H1 (cell line): ENCODE data around the gene LCORL. TPM values are rescaled to one million over a fixed set of nuclear protein-coding genes. Genes with fewer than 3 reads are reported as not detected.

ENCODE experiments used
- CTCF ChIA-PET: fragments of 300-600 bp; sonication (Branson Sonifier 250); formaldehyde crosslinking; loops from one replicate; lab custom pipeline; 2021; ENCODE audit not compliant: partially characterized antibody; lab: Charles Lee
- POLR2A ChIA-PET: fragments of 300-600 bp; sonication (Branson Sonifier 250); formaldehyde crosslinking; loops from one replicate; lab custom pipeline; 2021; ENCODE audit warnings: inconsistent platforms; ENCODE audit not compliant: partially characterized antibody; lab: Charles Lee
- DNase-seq, 2 experiments: peaks; one replicate each; pipeline versions ENCODE4 v3.0.0 to v3.0.0-alpha.2; 2010 to 2022; ENCODE audit warnings: low spot score in 2 of 2, low read depth in 1 of 2, mixed read lengths in 1 of 2
- FAIRE-seq: peaks from 2 replicates; lab custom pipeline; 2011; peaks lifted over from hg19 to GRCh38; lab: Jason Lieb, UNC
- H2AFZ ChIP-seq: 2 replicates; pipeline ENCODE4 v1.8.1; 2012; ENCODE audit warnings: low read length, inconsistent platforms
- H2AK5ac ChIP-seq: 2 replicates; pipeline ENCODE4 v1.6.1; 2013; ENCODE audit warnings: low read depth, low read length
- H2BK120ac ChIP-seq: replicated peaks from 2 replicates; pipeline ENCODE3; 2013; ENCODE audit warnings: low read depth, low read length, inconsistent platforms
- H2BK12ac ChIP-seq: 2 replicates; pipeline ENCODE4 v1.6.1; 2013; ENCODE audit warnings: low read depth, low read length
- H2BK15ac ChIP-seq: 2 replicates; pipeline ENCODE4 v1.6.1; 2013; ENCODE audit warnings: low read length
- H2BK20ac ChIP-seq: 2 replicates; pipeline ENCODE4 v1.6.1; 2013; ENCODE audit warnings: low read length
- H2BK5ac ChIP-seq: 2 replicates; pipeline ENCODE4 v1.6.1; 2013; ENCODE audit warnings: low read depth, low read length
- H3K14ac ChIP-seq: 2 replicates; pipeline ENCODE4 v1.6.1; 2013; ENCODE audit warnings: inconsistent platforms; ENCODE audit not compliant: insufficient read length
- H3K18ac ChIP-seq: 2 replicates; pipeline ENCODE4 v1.6.1; 2013; ENCODE audit warnings: low read length; ENCODE audit errors: extremely low read depth
- H3K23ac ChIP-seq: 2 replicates; pipeline ENCODE4 v1.6.1; 2013; ENCODE audit warnings: inconsistent platforms; ENCODE audit not compliant: insufficient read length
- H3K23me2 ChIP-seq: 2 replicates; pipeline ENCODE4 v1.6.1; 2013; ENCODE audit warnings: low read depth, low read length
- H3K27ac ChIP-seq: 2 replicates; pipeline ENCODE4 v1.6.1; 2011; ENCODE audit warnings: low read depth, low read length, inconsistent platforms
- H3K27me3 ChIP-seq, 4 experiments: replicated peaks in 1 of 4; 1 replicate in 1 of 4; 2 replicates in 3 of 4; pipeline versions ENCODE4 v1.6.1 to v1.8.1; 2011 to 2013; ENCODE audit warnings: low read length in 3 of 4, mild to moderate bottlenecking in 3 of 4, inconsistent platforms in 2 of 4, mixed read lengths in 2 of 4, moderate library complexity in 1 of 4; ENCODE audit not compliant: control insufficient read depth in 3 of 4, insufficient read depth in 3 of 4; ENCODE audit errors: extremely low read depth in 1 of 4
- H3K36me3 ChIP-seq, 4 experiments: 2 replicates each; pipeline versions ENCODE4 v1.6.1 to v1.8.1; 2011 to 2013; ENCODE audit warnings: mild to moderate bottlenecking in 4 of 4, low read length in 3 of 4, moderate library complexity in 2 of 4, control low read depth in 1 of 4, inconsistent platforms in 1 of 4; ENCODE audit not compliant: insufficient read depth in 4 of 4, control insufficient read depth in 2 of 4
- H3K4ac ChIP-seq: replicated peaks from 2 replicates; pipeline ENCODE3; 2013; ENCODE audit warnings: low read length, low read depth, mixed read lengths, inconsistent platforms; ENCODE audit not compliant: insufficient read length
- H3K4me1 ChIP-seq, 4 experiments: replicated peaks in 1 of 4; 1 replicate in 1 of 4; 2 replicates in 3 of 4; pipeline versions ENCODE4 v1.6.1 to v1.8.1; 2011 to 2013; ENCODE audit warnings: low read length in 3 of 4, inconsistent platforms in 2 of 4, mixed read lengths in 1 of 4; ENCODE audit not compliant: insufficient read depth in 4 of 4, control insufficient read depth in 3 of 4
- H3K4me2 ChIP-seq, 2 experiments: 2 replicates each; pipeline versions ENCODE4 v1.6.1 to v1.8.1; 2011 to 2013; ENCODE audit warnings: low read depth in 2 of 2, low read length in 2 of 2, control low read depth in 1 of 2, inconsistent platforms in 1 of 2, mild to moderate bottlenecking in 1 of 2; ENCODE audit not compliant: insufficient read depth in 1 of 2
- H3K4me3 ChIP-seq, 4 experiments: fragments of 200-600, 300-600 bp in 1 of 4; sonication (generic), shearing (Covaris generic), sonication (Bioruptor Twin) in 1 of 4; 2 replicates each; pipeline versions ENCODE4 v1.5.1 to v1.8.1; 2011 to 2016; ENCODE audit warnings: low read length in 4 of 4, low read depth in 3 of 4, control low read depth in 2 of 4, inconsistent platforms in 2 of 4, mild to moderate bottlenecking in 2 of 4, mixed read lengths in 1 of 4, moderate library complexity in 1 of 4; ENCODE audit not compliant: insufficient read depth in 2 of 4; ENCODE audit errors: extremely low read depth in 1 of 4
- H3K56ac ChIP-seq: replicated peaks from 2 replicates; pipeline ENCODE3; 2013; ENCODE audit warnings: low read depth, mild to moderate bottlenecking, mixed read lengths, low read length, inconsistent platforms; ENCODE audit not compliant: insufficient read length
- H3K79me1 ChIP-seq: 2 replicates; pipeline ENCODE4 v1.6.1; 2013; ENCODE audit warnings: low read depth, low read length, control low read depth
- H3K79me2 ChIP-seq, 2 experiments: 2 replicates each; pipeline versions ENCODE4 v1.6.1 to v1.8.1; 2012 to 2013; ENCODE audit warnings: low read length in 2 of 2, mild to moderate bottlenecking in 2 of 2, inconsistent platforms in 1 of 2; ENCODE audit not compliant: insufficient read depth in 2 of 2, control insufficient read depth in 1 of 2
- H3K9ac ChIP-seq, 4 experiments: replicated peaks in 1 of 4; 1 replicate in 1 of 4; 2 replicates in 3 of 4; pipeline versions ENCODE4 v1.6.1 to v1.8.1; 2011 to 2013; ENCODE audit warnings: low read depth in 3 of 4, low read length in 3 of 4, control low read depth in 2 of 4, mild to moderate bottlenecking in 2 of 4, moderate library complexity in 2 of 4, inconsistent platforms in 1 of 4; ENCODE audit errors: extremely low read depth in 1 of 4
- H3K9me3 ChIP-seq, 2 experiments: 2 replicates each; pipeline versions ENCODE4 v1.6.1 to v1.8.1; 2012 to 2013; ENCODE audit warnings: mild to moderate bottlenecking in 2 of 2, moderate library complexity in 2 of 2, control low read depth in 1 of 2, inconsistent platforms in 1 of 2, low read depth in 1 of 2, low read length in 1 of 2, mixed read lengths in 1 of 2; ENCODE audit not compliant: insufficient read depth in 2 of 2
- H4K20me1 ChIP-seq, 2 experiments: replicated peaks in 1 of 2; 2 replicates each; pipeline versions ENCODE3 to v1.8.1; 2011 to 2013; ENCODE audit warnings: inconsistent platforms in 2 of 2, low read length in 2 of 2, mild to moderate bottlenecking in 1 of 2; ENCODE audit not compliant: insufficient read depth in 2 of 2, control insufficient read depth in 1 of 2
- H4K5ac ChIP-seq: 2 replicates; pipeline ENCODE4 v1.6.1; 2013; ENCODE audit warnings: low read length, low read depth, mixed read lengths, inconsistent platforms; ENCODE audit not compliant: insufficient read length
- H4K8ac ChIP-seq: 2 replicates; pipeline ENCODE4 v1.8.0; 2013; ENCODE audit warnings: mild to moderate bottlenecking, moderate library complexity, low read length, inconsistent platforms; ENCODE audit not compliant: insufficient read depth; ENCODE audit errors: extremely low read depth
- H4K91ac ChIP-seq: replicated peaks from 2 replicates; pipeline ENCODE3; 2013; ENCODE audit warnings: low read length, mixed read lengths, inconsistent platforms; ENCODE audit not compliant: insufficient read length
- RFX5 ChIP-seq: IDR thresholded peaks from 2 replicates; pipeline ENCODE4 v1.6.1; 2011; ENCODE audit warnings: low read depth, low read length, improper control_type of control experiment, borderline replicate concordance
- WGBS, 2 experiments: shearing (Covaris generic) in 1 of 2; methylation state at CpG; one replicate each; pipeline versions ENCODE4 v1.1.6 to v1.1.7; 2013 to 2015; ENCODE audit warnings: low lambda C conversion rate in 2 of 2, mixed read lengths in 2 of 2, inconsistent platforms in 1 of 2, low coverage in 1 of 2, missing lambda C conversion rate in 1 of 2; ENCODE audit not compliant: insufficient replicate concordance in 2 of 2, insufficient coverage in 1 of 2, insufficient read length in 1 of 2; ENCODE audit errors: extremely low coverage in 1 of 2, missing lambda C conversion rate in 1 of 2; 5-methylcytosine and 5-hydroxymethylcytosine counted together
- polyA plus RNA-seq, 7 experiments: library from polyadenylated mRNA; depleted of rRNA in 3 of 7; stranded (reverse) in 5 of 7; unstranded in 2 of 7; fragments of >200 nt in 5 of 7; fragments of 200-250 nt in 2 of 7; gene quantifications; 1 replicate in 5 of 7; 2 replicates in 1 of 7; 4 replicates in 1 of 7; pipeline versions ENCODE4 v1.2.1 to v1.2.3, GENCODE V29; 2011 to 2013; ENCODE audit warnings: missing spikeins in 2 of 7, mixed read lengths in 2 of 7
- total RNA-seq: library from RNA; stranded (reverse); fragmentation: NEBNext Ultra II Directional; extraction: Animal tissue kit (Norgen Biotek cat#: 25700); gene quantifications from 2 replicates; pipeline ENCODE4 v1.2.1, GENCODE V29; 2021

Gene LCORL
- total and polyA plus RNA-seq, 2 of the 8 experiments (the other 6 are each of a cell fraction or from before 2014, with no cell fraction given): 2.2 to 19.2 TPM

GRCh38 chr4:18069810-18070209 is 48.3 kb upstream of the LCORL start:
- Histone ChIP-seq H3K4me2 (no peak overlapping the region), H3K23ac (no peak overlapping the region), H4K5ac (no peak overlapping the region), H2BK5ac (no peak overlapping the region), H3K9me3 (peaks cover 50 to 58% of the 10 kb centered on the region in 2 experiments), H4K8ac (no peak overlapping the region), H3K23me2 (no peaks in the 10 kb centered on the region; the same call in 1 of the 2 replicates), H3K56ac (no peak overlapping the region), H4K20me1 (no peaks in the 10 kb centered on the region), H3K79me2 (no peaks in the 10 kb centered on the region), H3K79me1 (no peaks in the 10 kb centered on the region), H3K4me3 (no peak overlapping the region), H2BK120ac (no peak overlapping the region), H2BK20ac (no peak overlapping the region), H3K4ac (no peak overlapping the region), H2BK12ac (no peak overlapping the region), H3K14ac (no peak overlapping the region), H4K91ac (no peak overlapping the region), H2AFZ (no peak overlapping the region), H3K18ac (no peak overlapping the region), H2BK15ac (no peak overlapping the region), H2AK5ac (no peak overlapping the region), H3K27me3 (no peaks in the 10 kb centered on the region; a peak in 1 of 7 replicates), H3K36me3 (no peaks in the 10 kb centered on the region), H3K9ac (no peak overlapping the region), H3K27ac (no peak overlapping the region), H3K4me1 (no peaks in the 10 kb centered on the region)
- ChIA-PET CTCF (no interaction called here), POLR2A (no interaction called here)
- FAIRE-seq: no peak
- 88% methylated on average over 4 of the region's 4 CpGs; no CpG with 5 or more reads in 1 of the 2 experiments for WGBS, 2 experiments
- no peak for DNase-seq
- no peak for TF ChIP-seq RFX5
